Muscle layer of duodenum (tissue), 2 donors: ENCODE results near the gene CELF4.

ENCODE experiments used
- H3K27ac ChIP-seq: one replicate; pipeline ENCODE4 v1.7.0; 2013; ENCODE audit warnings: mild to moderate bottlenecking, low read length
- H3K27me3 ChIP-seq: one replicate; pipeline ENCODE4 v1.7.0; 2013; ENCODE audit warnings: low read depth, mild to moderate bottlenecking, control low read depth, low read length
- H3K36me3 ChIP-seq, 2 donors: one replicate each; pipeline ENCODE4 v1.7.0; 2013; ENCODE audit warnings: low read length in 2 of 2, control low read depth in 1 of 2, mild to moderate bottlenecking in 1 of 2; ENCODE audit not compliant: insufficient read depth in 2 of 2, control insufficient read depth in 1 of 2
- H3K4me1 ChIP-seq, 2 donors: one replicate each; pipeline ENCODE4 v1.7.0; 2013; ENCODE audit warnings: low read length in 2 of 2, mild to moderate bottlenecking in 2 of 2, control low read depth in 1 of 2, moderate library complexity in 1 of 2; ENCODE audit not compliant: insufficient read depth in 2 of 2, control insufficient read depth in 1 of 2
- H3K4me3 ChIP-seq, 2 donors: one replicate each; pipeline ENCODE4 v1.7.0; 2013; ENCODE audit warnings: low read length in 2 of 2, low read depth in 1 of 2, mild to moderate bottlenecking in 1 of 2
- H3K9me3 ChIP-seq, 2 donors: one replicate each; pipeline ENCODE4 v1.7.0; 2013; ENCODE audit warnings: low read length in 2 of 2, control low read depth in 1 of 2, mild to moderate bottlenecking in 1 of 2; ENCODE audit not compliant: control insufficient read depth in 1 of 2
- donor health status: healthy.

The CELF4 gene

DNA sequence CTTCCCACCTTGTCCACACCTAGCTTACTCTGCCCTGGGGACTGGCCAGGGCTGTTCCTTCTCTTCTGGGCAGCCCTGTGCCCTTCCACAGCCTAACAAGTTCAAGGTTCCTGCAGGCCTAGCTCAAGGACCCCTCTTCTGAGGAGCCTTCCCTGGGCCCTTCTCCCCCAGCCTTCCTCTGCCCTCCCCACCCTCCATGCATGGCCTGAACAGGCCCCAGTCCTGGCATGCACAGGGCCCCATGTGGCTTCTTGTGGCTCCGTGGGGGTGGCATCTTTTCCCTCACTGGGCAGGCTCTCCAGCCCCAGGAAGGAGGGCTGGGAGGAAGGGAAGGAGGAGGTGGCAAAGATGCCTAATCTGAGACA is 162.9 kb downstream of the CELF4 start:
- no peak overlapping the region for H3K4me3 ChIP-seq
- H3K4me1 ChIP-seq: peaks cover 0 to 8% of the 10 kb centered on the region in 2 donors
- no peaks in the 10 kb centered on the region for H3K27me3 ChIP-seq
- H3K36me3 ChIP-seq: no peaks in the 10 kb centered on the region
- H3K9me3 ChIP-seq: no peaks in the 10 kb centered on the region
- H3K27ac ChIP-seq: no peak overlapping the region

GRCh38 chr18:37400802-37401201 is 164.8 kb downstream of the CELF4 start:
- Histone ChIP-seq H3K9me3 (no peaks in the 10 kb centered on the region), H3K36me3 (no peaks in the 10 kb centered on the region), H3K4me1 (peaks cover 0 to 16% of the 10 kb centered on the region in 2 donors), H3K4me3 (no peak overlapping the region), H3K27me3 (no peaks in the 10 kb centered on the region), H3K27ac (no peak overlapping the region)

GRCh38 chr18:37398248-37398920 is 167.2 kb downstream of the CELF4 start:
- H3K27ac ChIP-seq: no peak overlapping the region
- peaks cover 0 to 27% of the 10 kb centered on the region in 2 donors for H3K4me1 ChIP-seq
- no peaks in the 10 kb centered on the region for H3K36me3 ChIP-seq
- H3K27me3 ChIP-seq: no peaks in the 10 kb centered on the region
- H3K9me3 ChIP-seq: no peaks in the 10 kb centered on the region
- H3K4me3 ChIP-seq: no peak overlapping the region

- H3K4me1 ChIP-seq: peaks cover 0 to 25% of the 10 kb centered on the region in 2 donors
- H3K9me3 ChIP-seq: no peaks in the 10 kb centered on the region
- no peak overlapping the region for H3K4me3 ChIP-seq
- no peaks in the 10 kb centered on the region for H3K36me3 ChIP-seq
- no peak overlapping the region for H3K27ac ChIP-seq
- H3K27me3 ChIP-seq: no peaks in the 10 kb centered on the region
Measured at GRCh38 chr18:37397814-37398213, 167.8 kb downstream of the CELF4 start.

DNA sequence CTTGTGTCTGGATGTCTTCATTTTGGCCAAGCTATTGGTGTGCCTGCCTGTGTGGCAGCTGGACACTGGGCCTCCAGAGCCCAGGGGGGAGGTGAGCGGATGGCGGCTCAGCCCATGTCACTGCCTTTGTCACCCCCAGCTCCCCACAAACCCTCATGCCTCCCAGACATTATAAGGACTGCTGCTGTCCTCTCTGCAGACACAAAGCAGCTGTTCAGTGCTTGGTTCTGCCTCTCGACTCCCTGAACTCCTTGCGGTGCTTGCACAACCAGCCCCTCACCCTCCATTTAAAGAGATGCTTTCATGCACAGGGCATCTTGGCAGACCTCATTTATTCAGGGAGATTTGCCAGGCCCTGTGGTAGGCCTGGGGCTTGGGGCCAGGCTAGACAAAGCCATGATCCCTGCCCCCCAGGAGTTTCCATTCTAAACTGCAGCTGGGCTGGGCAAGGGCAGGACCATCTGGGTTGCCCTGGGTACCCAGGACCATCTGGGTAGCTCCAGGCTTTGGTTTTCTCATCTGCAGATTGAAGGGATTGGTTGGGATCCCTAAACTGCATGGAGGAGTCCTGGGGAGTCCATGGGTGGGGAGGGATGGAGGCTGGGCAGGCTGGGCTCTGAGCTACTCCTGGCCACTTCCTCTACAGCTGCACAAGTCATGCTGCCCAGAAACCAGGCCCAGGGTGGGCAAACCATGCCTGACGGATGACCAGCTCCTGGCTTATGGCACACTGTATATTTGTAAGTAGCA is 168.5 kb downstream of the CELF4 start:
- Histone ChIP-seq H3K9me3 (no peaks in the 10 kb centered on the region), H3K4me1 (peaks cover 0 to 18% of the 10 kb centered on the region in 2 donors), H3K27ac (no peak overlapping the region), H3K36me3 (no peaks in the 10 kb centered on the region), H3K27me3 (no peaks in the 10 kb centered on the region), H3K4me3 (no peak overlapping the region)

- Histone ChIP-seq H3K9me3 (no peaks in the 10 kb centered on the region), H3K4me1 (peaks cover 0 to 18% of the 10 kb centered on the region in 2 donors), H3K27me3 (no peaks in the 10 kb centered on the region), H3K4me3 (no peak overlapping the region), H3K27ac (no peak overlapping the region), H3K36me3 (no peaks in the 10 kb centered on the region)
Measured at GRCh38 chr18:37395631-37396030, 170.0 kb downstream of the CELF4 start.

GRCh38 chr18:37395138-37395537 is 170.5 kb downstream of the CELF4 start:
- Histone ChIP-seq H3K9me3 (peaks cover 0 to 1% of the 10 kb centered on the region in 2 donors), H3K4me1 (peaks cover 0 to 18% of the 10 kb centered on the region in 2 donors), H3K36me3 (no peaks in the 10 kb centered on the region), H3K27me3 (no peaks in the 10 kb centered on the region), H3K27ac (no peak overlapping the region), H3K4me3 (no peak overlapping the region)

GRCh38 chr18:37394610-37394965 is 171.0 kb downstream of the CELF4 start:
- Histone ChIP-seq H3K4me1 (peaks cover 0 to 18% of the 10 kb centered on the region in 2 donors), H3K4me3 (peak overlapping the region in 1 of 2 donors; percentile 64), H3K27ac (no peak overlapping the region)

GRCh38 chr18:37393945-37394609 is 171.5 kb downstream of the CELF4 start:
- Histone ChIP-seq H3K36me3 (no peaks in the 10 kb centered on the region), H3K4me3 (peak overlapping the region in 1 of 2 donors; percentile 64), H3K27me3 (no peaks in the 10 kb centered on the region), H3K9me3 (peaks cover 0 to 9% of the 10 kb centered on the region in 2 donors), H3K27ac (no peak overlapping the region), H3K4me1 (peaks cover 0 to 18% of the 10 kb centered on the region in 2 donors)

More at GRCh38 chr18:37394610-37394965, 171.0 kb downstream of the CELF4 start:
- Histone ChIP-seq H3K27me3 (no peaks in the 10 kb centered on the region), H3K36me3 (no peaks in the 10 kb centered on the region), H3K9me3 (peaks cover 0 to 7% of the 10 kb centered on the region in 2 donors)

- Histone ChIP-seq H3K4me3 (peak overlapping the region in 1 of 2 donors; percentile 64), H3K27me3 (no peaks in the 10 kb centered on the region), H3K9me3 (peaks cover 0 to 9% of the 10 kb centered on the region in 2 donors), H3K27ac (no peak overlapping the region), H3K36me3 (no peaks in the 10 kb centered on the region), H3K4me1 (peaks cover 0 to 18% of the 10 kb centered on the region in 2 donors)
Measured at GRCh38 chr18:37393221-37393827, 172.3 kb downstream of the CELF4 start.

DNA sequence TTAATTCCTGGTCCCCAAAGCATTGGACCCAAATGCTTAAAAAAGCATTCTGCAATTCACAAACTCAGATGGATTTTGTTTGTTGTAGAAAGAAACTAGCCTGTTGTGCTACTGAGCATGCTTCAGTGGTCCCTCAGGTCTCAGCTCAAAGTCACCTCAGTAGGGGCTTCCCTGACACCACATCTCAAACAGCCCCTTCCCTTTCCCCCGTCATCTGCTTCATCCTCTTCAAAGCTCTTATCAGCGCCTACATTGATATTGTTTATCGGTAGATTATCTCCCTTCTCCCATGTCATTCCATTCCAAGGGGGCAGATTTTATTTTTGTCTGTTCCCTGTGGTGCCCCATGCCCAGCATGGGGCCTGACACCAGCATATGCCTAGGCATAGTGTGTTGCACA is 172.9 kb downstream of the CELF4 start:
- no peak overlapping the region for H3K4me3 ChIP-seq
- no peaks in the 10 kb centered on the region for H3K36me3 ChIP-seq
- no peaks in the 10 kb centered on the region for H3K27me3 ChIP-seq
- peaks cover 0 to 18% of the 10 kb centered on the region in 2 donors for H3K4me1 ChIP-seq
- no peak overlapping the region for H3K27ac ChIP-seq
- peaks cover 0 to 9% of the 10 kb centered on the region in 2 donors for H3K9me3 ChIP-seq
